HL-60 (cell line): ENCODE measurements around the gene PTPRQ.
A peak's percentile ranks its signal among the peaks of the same experiment; 100 is the strongest.

Experiments
- DNase-seq, 2 experiments: peaks; one replicate each; pipeline ENCODE4 v3.0.0-alpha.2; 2010 to 2020; ENCODE audit warnings: low read depth in 1 of 2, low spot score in 1 of 2
- H3K27ac ChIP-seq: fragments of 250-450 bp; sonication (Bioruptor Pico); replicated peaks from 2 replicates; pipeline ENCODE4 v1.5.1; 2020; ENCODE audit warnings: mild to moderate bottlenecking, moderate library complexity
- H3K27me3 ChIP-seq: fragments of 250-450 bp; sonication (Bioruptor Pico); 2 replicates; pipeline ENCODE4 v1.5.1; 2021; ENCODE audit warnings: mild to moderate bottlenecking, moderate library complexity; ENCODE audit not compliant: insufficient read depth, poor library complexity, severe bottlenecking
- H3K4me3 ChIP-seq: replicated peaks from 2 replicates; pipeline ENCODE4 v1.5.1; 2011; ENCODE audit warnings: mild to moderate bottlenecking, control low read depth, low read length; ENCODE audit not compliant: insufficient read depth
- GABPA ChIP-seq: IDR thresholded peaks from 2 replicates; pipeline ENCODE4 v1.6.1; 2012; ENCODE audit warnings: low read depth
- POLR2AphosphoS5 ChIP-seq: IDR thresholded peaks from 2 replicates; pipeline ENCODE4 v1.6.1; 2012; ENCODE audit warnings: low read depth
- REST ChIP-seq: IDR thresholded peaks from 2 replicates; pipeline ENCODE4 v1.6.1; 2012; ENCODE audit warnings: low read depth; ENCODE audit not compliant: insufficient replicate concordance
- SPI1 ChIP-seq: IDR thresholded peaks from 2 replicates; pipeline ENCODE4 v1.6.1; 2012; ENCODE audit warnings: low read depth, mild to moderate bottlenecking, borderline replicate concordance
- TF ChIP-seq, protein P1 (sequence below): IDR thresholded peaks from one replicate; pipeline ENCODE4 v1.5.1; 2011; ENCODE audit warnings: low read length, control low read depth, inconsistent platforms; ENCODE audit not compliant: insufficient read depth

PTPRQ gene

GRCh38 chr12:80625901-80626300 is 181.9 kb downstream of the PTPRQ start:
- Histone ChIP-seq H3K4me3 (no peak overlapping the region), H3K27me3 (no peaks in the 10 kb centered on the region), H3K27ac (no peak overlapping the region)
- no peak for DNase-seq
- TF ChIP-seq GABPA (no peak), REST (no peak), SPI1 (no peak), POLR2AphosphoS5 (no peak)
- TF ChIP-seq, protein P1, sequence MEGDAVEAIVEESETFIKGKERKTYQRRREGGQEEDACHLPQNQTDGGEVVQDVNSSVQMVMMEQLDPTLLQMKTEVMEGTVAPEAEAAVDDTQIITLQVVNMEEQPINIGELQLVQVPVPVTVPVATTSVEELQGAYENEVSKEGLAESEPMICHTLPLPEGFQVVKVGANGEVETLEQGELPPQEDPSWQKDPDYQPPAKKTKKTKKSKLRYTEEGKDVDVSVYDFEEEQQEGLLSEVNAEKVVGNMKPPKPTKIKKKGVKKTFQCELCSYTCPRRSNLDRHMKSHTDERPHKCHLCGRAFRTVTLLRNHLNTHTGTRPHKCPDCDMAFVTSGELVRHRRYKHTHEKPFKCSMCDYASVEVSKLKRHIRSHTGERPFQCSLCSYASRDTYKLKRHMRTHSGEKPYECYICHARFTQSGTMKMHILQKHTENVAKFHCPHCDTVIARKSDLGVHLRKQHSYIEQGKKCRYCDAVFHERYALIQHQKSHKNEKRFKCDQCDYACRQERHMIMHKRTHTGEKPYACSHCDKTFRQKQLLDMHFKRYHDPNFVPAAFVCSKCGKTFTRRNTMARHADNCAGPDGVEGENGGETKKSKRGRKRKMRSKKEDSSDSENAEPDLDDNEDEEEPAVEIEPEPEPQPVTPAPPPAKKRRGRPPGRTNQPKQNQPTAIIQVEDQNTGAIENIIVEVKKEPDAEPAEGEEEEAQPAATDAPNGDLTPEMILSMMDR: no peak

DNA sequence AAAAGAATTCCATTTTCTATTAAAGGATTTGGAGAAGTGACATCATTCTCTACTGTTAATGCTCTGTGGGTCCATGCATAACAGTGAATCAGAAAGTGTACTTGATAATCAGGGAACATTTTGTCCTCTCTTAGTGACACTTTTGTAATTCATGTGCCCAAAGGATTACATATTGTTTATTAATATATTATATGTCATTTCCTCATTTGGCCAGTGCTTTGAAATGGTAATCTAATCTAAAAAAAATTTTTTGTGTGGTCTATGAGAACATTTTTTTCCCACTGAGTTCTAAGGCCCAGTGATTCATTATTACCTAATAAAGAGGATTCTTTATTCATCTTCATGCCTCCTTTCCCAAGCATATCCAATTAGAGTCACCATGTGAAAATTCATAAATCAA is 183.7 kb downstream of the PTPRQ start:
- no peak for TF ChIP-seq GABPA
- TF ChIP-seq, protein P1: no peak
- no peak for TF ChIP-seq POLR2AphosphoS5
- TF ChIP-seq SPI1: no peak
- TF ChIP-seq REST: no peak
- no peaks in the 10 kb centered on the region for H3K27me3 ChIP-seq
- H3K27ac ChIP-seq: no peak overlapping the region
- H3K4me3 ChIP-seq: no peak overlapping the region
- no peak for DNase-seq

DNA sequence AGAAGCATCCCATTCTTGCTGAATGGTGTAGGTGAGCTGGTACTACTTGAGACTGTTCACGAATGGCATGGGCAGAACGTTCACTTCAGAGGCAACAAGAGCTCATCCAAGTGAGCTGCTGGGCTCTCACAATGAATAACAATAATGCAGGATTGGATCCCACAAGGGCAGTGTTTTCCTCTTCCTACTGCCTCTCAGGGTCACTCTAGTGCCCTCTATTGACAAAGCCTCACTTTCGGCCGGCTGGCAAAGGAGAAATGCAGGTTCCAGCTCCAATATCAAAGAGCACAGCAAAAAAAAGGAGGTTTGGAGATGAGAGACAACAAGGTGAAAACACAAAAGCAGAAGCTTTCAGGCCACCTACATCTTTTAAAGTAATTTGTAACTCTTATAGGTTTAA is 188.8 kb downstream of the PTPRQ start:
- no peak overlapping the region for H3K4me3 ChIP-seq
- DNase-seq: no peak
- no peak overlapping the region for H3K27ac ChIP-seq
- TF ChIP-seq REST (no peak), POLR2AphosphoS5 (no peak), GABPA (no peak), SPI1 (no peak)
- TF ChIP-seq, protein P1: peak; percentile 38
- H3K27me3 ChIP-seq: no peaks in the 10 kb centered on the region
